ENCODE results near the gene JOSD2. TPM values are rescaled to one million over a fixed set of nuclear protein-coding genes. Genes with fewer than 3 reads are reported as not detected.

Gene JOSD2
- total RNA-seq, 4 donors from 2014 or later = 26.3 to 45.1 (median 34.9) TPM

GRCh38 chr19:50494186-50495019, 16.6 kb downstream of the JOSD2 start:
- no peak for TF ChIP-seq POLR2A (IDR thresholded peaks at IDR 0.05)
- no peak for TF ChIP-seq CTCF (IDR thresholded peaks at IDR 0.05)
- no peak overlapping the region for H3K4me3 ChIP-seq
- no peak for DNase-seq
- intact Hi-C loops (cut with DNase I) = no loop called here
- H3K4me1 ChIP-seq = peaks cover 0 to 3% (median 0%) of the 10 kb centered on the region in 3 donors
- peaks cover 0 to 18% (median 0%) of the 10 kb centered on the region in 4 donors for H3K27me3 ChIP-seq
- no peaks in the 10 kb centered on the region for H3K36me3 ChIP-seq
- no peaks in the 10 kb centered on the region for H3K9me3 ChIP-seq
- H3K27ac ChIP-seq = no peak overlapping the region
- WGBS, 2 donors = 54 to 60% methylated on average over 6 of the region's 7 CpGs

GRCh38 chr19:50493171-50493570, 17.8 kb downstream of the JOSD2 start:
- DNase-seq = no peak
- H3K27me3 ChIP-seq = peaks cover 0 to 30% (median 0%) of the 10 kb centered on the region in 4 donors
- no peaks in the 10 kb centered on the region for H3K9me3 ChIP-seq
- 69 to 77% methylated on average over 6 to 8 of the region's 8 CpGs for WGBS, 2 donors
- intact Hi-C loops (cut with DNase I) = no loop called here
- TF ChIP-seq POLR2A (IDR thresholded peaks at IDR 0.05) (no peak), CTCF (IDR thresholded peaks at IDR 0.05) (no peak)
- no peak overlapping the region for H3K27ac ChIP-seq
- H3K36me3 ChIP-seq = no peaks in the 10 kb centered on the region
- H3K4me1 ChIP-seq = peaks cover 0 to 3% (median 0%) of the 10 kb centered on the region in 3 donors
- H3K4me3 ChIP-seq = no peak overlapping the region

- WGBS, 2 donors = 6 to 7% methylated on average over 9 of the region's 12 CpGs
- DNase-seq = no peak
- Histone ChIP-seq H3K27me3 (peaks cover 0 to 36% (median 0%) of the 10 kb centered on the region in 4 donors), H3K36me3 (no peaks in the 10 kb centered on the region), H3K9me3 (no peaks in the 10 kb centered on the region), H3K27ac (no peak overlapping the region), H3K4me1 (peaks cover 0 to 3% (median 0%) of the 10 kb centered on the region in 3 donors), H3K4me3 (no peak overlapping the region)
- intact Hi-C loops (cut with DNase I) = no loop called here
- TF ChIP-seq POLR2A (IDR thresholded peaks at IDR 0.05) (no peak), CTCF (IDR thresholded peaks at IDR 0.05) (no peak)
Measured at GRCh38 chr19:50492303-50493052, 18.5 kb downstream of the JOSD2 start.

GRCh38 chr19:50490991-50491472, 20.0 kb downstream of the JOSD2 start:
- WGBS, 2 donors = 48 to 56% methylated on average over 22 to 24 of the region's 26 CpGs
- DNase-seq = no peak
- H3K27ac ChIP-seq = no peak overlapping the region
- intact Hi-C loops (cut with DNase I) = no loop called here
- H3K27me3 ChIP-seq = peaks cover 0 to 49% (median 0%) of the 10 kb centered on the region in 4 donors
- no peaks in the 10 kb centered on the region for H3K9me3 ChIP-seq
- H3K4me1 ChIP-seq = peaks cover 0 to 3% (median 0%) of the 10 kb centered on the region in 3 donors
- no peaks in the 10 kb centered on the region for H3K36me3 ChIP-seq
- H3K4me3 ChIP-seq = no peak overlapping the region
- TF ChIP-seq CTCF (IDR thresholded peaks at IDR 0.05) (no peak), POLR2A (IDR thresholded peaks at IDR 0.05) (no peak)

- no peak overlapping the region for H3K27ac ChIP-seq
- peaks cover 0 to 49% (median 0%) of the 10 kb centered on the region in 4 donors for H3K27me3 ChIP-seq
- no peaks in the 10 kb centered on the region for H3K9me3 ChIP-seq
- H3K36me3 ChIP-seq = no peaks in the 10 kb centered on the region
- TF ChIP-seq CTCF (IDR thresholded peaks at IDR 0.05) (no peak), POLR2A (IDR thresholded peaks at IDR 0.05) (no peak)
- DNase-seq = no peak
- H3K4me1 ChIP-seq = peaks cover 0 to 3% (median 0%) of the 10 kb centered on the region in 3 donors
- H3K4me3 ChIP-seq = no peak overlapping the region
- intact Hi-C loops (cut with DNase I) = no loop called here
- 92% methylated on average over 5 to 8 of the region's 18 CpGs for WGBS, 2 donors
Measured at GRCh38 chr19:50490411-50490811, 20.6 kb downstream of the JOSD2 start.

Data from esophagus squamous epithelium (tissue), 5 donors.